HL-60/S4 treated with retinoic acid at 250 ng/mL for 4 days and 3 days (cell line): ENCODE results near the gene CHCT1.

Experiments used
- in situ Hi-C: fragments of 300-500 bp; cut with MboI; formaldehyde crosslinking; loops from 2 replicates; pipeline ENCODE4 v1.7.0; 2022; ENCODE audit warnings: low sequenced_read_pairs

CHCT1 gene

GRCh38 chr17:60398227-60398959 lies 23.9 kb upstream of the CHCT1 start:
- in situ Hi-C loops: no loop called here

GRCh38 chr17:60401819-60402218 lies 20.5 kb upstream of the CHCT1 start:
- in situ Hi-C loops: loop anchor here (25.0 kb wide), 1 partner anchor 265 kb away; the partner anchor contains the start of gene CA4

- in situ Hi-C loops: loop anchor here (25.0 kb wide), 1 partner anchor 266 kb away; the partner anchor contains the start of gene CA4
Observed at GRCh38 chr17:60403523-60403810, 18.8 kb upstream of the CHCT1 start.

- in situ Hi-C loops: loop anchor here (25.0 kb wide), 1 partner anchor 267 kb away; the partner anchor contains the start of gene CA4
Observed at GRCh38 chr17:60403962-60404361, 18.3 kb upstream of the CHCT1 start.

GRCh38 chr17:60406887-60407286 lies 15.4 kb upstream of the CHCT1 start:
- in situ Hi-C loops: loop anchor here (25.0 kb wide), 1 partner anchor 270 kb away; the partner anchor contains the start of gene CA4

GRCh38 chr17:60410001-60410400 lies 12.3 kb upstream of the CHCT1 start:
- in situ Hi-C loops: loop anchor here (25.0 kb wide), 1 partner anchor 273 kb away; the partner anchor contains the start of gene CA4

- in situ Hi-C loops: loop anchor here (25.0 kb wide), 1 partner anchor 275 kb away; the partner anchor contains the start of gene CA4
Observed at GRCh38 chr17:60412701-60413100, 9.6 kb upstream of the CHCT1 start.

- in situ Hi-C loops: loop anchor here (25.0 kb wide), 1 partner anchor 278 kb away; the partner anchor contains the start of gene CA4
Observed at GRCh38 chr17:60415146-60415545, 7.1 kb upstream of the CHCT1 start.

GRCh38 chr17:60416368-60416925 lies 5.8 kb upstream of the CHCT1 start:
- in situ Hi-C loops: loop anchor here (25.0 kb wide), 1 partner anchor 279 kb away; the partner anchor contains the start of gene CA4

GRCh38 chr17:60419003-60419402 lies 3.3 kb upstream of the CHCT1 start:
- in situ Hi-C loops: loop anchor here (25.0 kb wide), 1 partner anchor 282 kb away; the partner anchor contains the start of gene CA4

GRCh38 chr17:60419875-60420274 lies 2.4 kb upstream of the CHCT1 start:
- in situ Hi-C loops: loop anchor here (25.0 kb wide), 1 partner anchor 283 kb away; the partner anchor contains the start of gene CA4

- in situ Hi-C loops: loop anchor here (25.0 kb wide), 1 partner anchor 284 kb away; the partner anchor contains the start of gene CA4
Observed at GRCh38 chr17:60421273-60422161, 772 bp upstream of the CHCT1 start.

GRCh38 chr17:60423865-60424264 lies 1.6 kb downstream of the CHCT1 start:
- in situ Hi-C loops: loop anchor here (25.0 kb wide), 1 partner anchor 287 kb away; the partner anchor contains the start of gene CA4

GRCh38 chr17:60425626-60426025 lies 3.3 kb downstream of the CHCT1 start:
- in situ Hi-C loops: loop anchor here (25.0 kb wide), 2 partner anchors 212 to 388 kb away; no protein-coding TSS in a partner anchor

- in situ Hi-C loops: loop anchor here (25.0 kb wide), 2 partner anchors 211 to 389 kb away; no protein-coding TSS in a partner anchor
Observed at GRCh38 chr17:60426596-60426995, 4.3 kb downstream of the CHCT1 start.

- in situ Hi-C loops: loop anchor here (25.0 kb wide), 2 partner anchors 209 to 391 kb away; no protein-coding TSS in a partner anchor
Observed at GRCh38 chr17:60428491-60428890, 6.2 kb downstream of the CHCT1 start.

GRCh38 chr17:60430561-60430960 lies 8.3 kb downstream of the CHCT1 start:
- in situ Hi-C loops: loop anchor here (25.0 kb wide), 2 partner anchors 207 to 393 kb away; no protein-coding TSS in a partner anchor

- in situ Hi-C loops: loop anchor here (25.0 kb wide), 2 partner anchors 204 to 396 kb away; no protein-coding TSS in a partner anchor
Observed at GRCh38 chr17:60433021-60433997, 11.0 kb downstream of the CHCT1 start.
